Measurements from ENCODE around the gene PLEKHG1. TPM values are rescaled to one million over a fixed set of nuclear protein-coding genes. Genes with fewer than 3 reads are reported as not detected.

The PLEKHG1 gene
- total and polyA plus RNA-seq, 4 donors = 7.7 to 42.0 (median 24.4) TPM

DNA sequence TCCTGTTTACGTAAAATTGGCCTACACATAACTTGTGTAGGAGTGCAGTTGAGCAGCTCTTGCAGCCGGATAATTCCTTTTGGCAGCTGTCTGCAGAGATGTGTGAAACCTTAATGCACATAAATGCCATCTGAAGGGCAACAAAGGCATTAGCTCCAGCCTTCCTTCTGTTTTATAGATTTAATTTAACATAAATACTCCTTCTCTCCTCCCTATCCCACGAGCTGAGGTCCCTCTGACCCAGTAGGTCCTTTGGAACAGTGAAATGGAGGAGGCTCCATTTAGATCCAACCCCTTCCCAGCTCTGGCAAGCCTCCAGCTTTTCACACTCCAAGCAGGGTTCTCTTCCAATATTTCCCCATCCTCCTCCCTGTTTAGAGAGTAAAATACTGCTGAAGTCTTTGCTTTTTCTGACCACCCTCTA is 6.5 kb downstream of the PLEKHG1 start:
- WGBS, 2 donors = 64 to 65% methylated on average over 3 of the region's 3 CpGs
- Histone ChIP-seq H3K9me3 (ENCODE audit: control insufficient read depth in 4 of 4, insufficient read depth in 3 of 4, low read length in 3 of 4) (no peaks in the 10 kb centered on the region), H3K27ac (ENCODE audit: low read depth in 1 of 2, low read length in 1 of 2) (no peak overlapping the region), H3K4me3 (no peak overlapping the region), H3K36me3 (ENCODE audit: control insufficient read depth in 4 of 4, insufficient read depth in 4 of 4, low read length in 4 of 4) (peaks cover 0 to 2% (median 0%) of the 10 kb centered on the region in 4 donors), H3K9ac (ENCODE audit: insufficient read depth in 1 of 2, low read length in 2 of 2) (no peak overlapping the region), H3K27me3 (ENCODE audit: control insufficient read depth in 3 of 3, insufficient read depth in 3 of 3, low read length in 2 of 3) (peaks cover 0 to 6% (median 3%) of the 10 kb centered on the region in 3 donors), H3K4me1 (ENCODE audit: control insufficient read depth in 5 of 5, insufficient read depth in 5 of 5, low read length in 5 of 5) (peaks cover 5 to 27% (median 20%) of the 10 kb centered on the region in 5 donors)
- TF ChIP-seq, protein P1, sequence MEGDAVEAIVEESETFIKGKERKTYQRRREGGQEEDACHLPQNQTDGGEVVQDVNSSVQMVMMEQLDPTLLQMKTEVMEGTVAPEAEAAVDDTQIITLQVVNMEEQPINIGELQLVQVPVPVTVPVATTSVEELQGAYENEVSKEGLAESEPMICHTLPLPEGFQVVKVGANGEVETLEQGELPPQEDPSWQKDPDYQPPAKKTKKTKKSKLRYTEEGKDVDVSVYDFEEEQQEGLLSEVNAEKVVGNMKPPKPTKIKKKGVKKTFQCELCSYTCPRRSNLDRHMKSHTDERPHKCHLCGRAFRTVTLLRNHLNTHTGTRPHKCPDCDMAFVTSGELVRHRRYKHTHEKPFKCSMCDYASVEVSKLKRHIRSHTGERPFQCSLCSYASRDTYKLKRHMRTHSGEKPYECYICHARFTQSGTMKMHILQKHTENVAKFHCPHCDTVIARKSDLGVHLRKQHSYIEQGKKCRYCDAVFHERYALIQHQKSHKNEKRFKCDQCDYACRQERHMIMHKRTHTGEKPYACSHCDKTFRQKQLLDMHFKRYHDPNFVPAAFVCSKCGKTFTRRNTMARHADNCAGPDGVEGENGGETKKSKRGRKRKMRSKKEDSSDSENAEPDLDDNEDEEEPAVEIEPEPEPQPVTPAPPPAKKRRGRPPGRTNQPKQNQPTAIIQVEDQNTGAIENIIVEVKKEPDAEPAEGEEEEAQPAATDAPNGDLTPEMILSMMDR (IDR thresholded peaks at IDR 0.05; ENCODE audit: control extremely low read depth, extremely low read depth) = no peak
- DNase-seq = peak; percentile 89 to 97 (median 97)
- ATAC-seq (ENCODE audit: insufficient read depth, low FRiP score) = no peak

DNA sequence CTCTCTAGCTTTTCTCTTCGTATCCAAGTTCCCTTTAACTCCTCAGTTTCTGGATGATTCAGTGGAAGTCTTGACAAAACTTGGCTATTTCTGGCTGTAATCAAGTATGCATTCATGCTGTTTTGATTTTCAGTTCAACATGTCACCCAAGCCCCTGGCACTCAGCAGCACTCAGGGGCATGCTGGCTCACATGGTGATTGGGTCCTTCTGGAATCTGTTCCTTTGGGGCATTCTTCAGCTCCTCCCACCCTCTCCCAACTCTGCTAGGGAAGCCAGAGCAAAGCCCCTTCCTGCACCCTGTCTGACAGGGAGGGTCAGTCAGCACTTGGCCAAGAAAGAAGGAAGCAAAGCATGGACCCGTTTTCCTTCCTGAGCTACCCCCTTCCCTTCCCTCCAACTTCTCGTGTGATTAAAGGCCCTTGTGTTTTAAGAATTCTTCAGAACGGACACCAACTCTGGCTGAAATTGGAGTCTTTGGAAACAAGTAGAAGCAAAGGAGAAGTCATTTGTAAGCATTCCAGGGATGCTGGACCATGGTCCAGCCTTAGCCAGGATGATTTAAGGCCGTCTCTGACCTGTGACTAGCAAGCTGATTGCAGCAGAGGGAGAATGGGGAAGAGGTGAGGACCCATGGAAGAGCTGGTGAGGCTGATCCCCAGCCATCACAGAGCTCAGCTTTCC is 7.1 kb downstream of the PLEKHG1 start:
- TF ChIP-seq, protein P1 (IDR thresholded peaks at IDR 0.05; ENCODE audit: control extremely low read depth, extremely low read depth) = no peak
- 47 to 59% methylated on average over 5 of the region's 5 CpGs for WGBS, 2 donors
- no peaks in the 10 kb centered on the region for H3K9me3 ChIP-seq (ENCODE audit: control insufficient read depth in 4 of 4, insufficient read depth in 3 of 4, low read length in 3 of 4)
- DNase-seq = no peak
- H3K36me3 ChIP-seq (ENCODE audit: control insufficient read depth in 4 of 4, insufficient read depth in 4 of 4, low read length in 4 of 4) = peaks cover 0 to 2% (median 0%) of the 10 kb centered on the region in 4 donors
- H3K4me1 ChIP-seq (ENCODE audit: control insufficient read depth in 5 of 5, insufficient read depth in 5 of 5, low read length in 5 of 5) = peaks cover 5 to 27% (median 16%) of the 10 kb centered on the region in 5 donors
- peak overlapping the region in 1 of 2 donors; percentile 51 for H3K9ac ChIP-seq (ENCODE audit: insufficient read depth in 1 of 2, low read length in 2 of 2)
- no peak overlapping the region for H3K27ac ChIP-seq (ENCODE audit: low read depth in 1 of 2, low read length in 1 of 2)
- H3K27me3 ChIP-seq (ENCODE audit: control insufficient read depth in 3 of 3, insufficient read depth in 3 of 3, low read length in 2 of 3) = peaks cover 0 to 3% (median 0%) of the 10 kb centered on the region in 3 donors
- H3K4me3 ChIP-seq = no peak overlapping the region
- ATAC-seq (ENCODE audit: insufficient read depth, low FRiP score) = no peak

DNA sequence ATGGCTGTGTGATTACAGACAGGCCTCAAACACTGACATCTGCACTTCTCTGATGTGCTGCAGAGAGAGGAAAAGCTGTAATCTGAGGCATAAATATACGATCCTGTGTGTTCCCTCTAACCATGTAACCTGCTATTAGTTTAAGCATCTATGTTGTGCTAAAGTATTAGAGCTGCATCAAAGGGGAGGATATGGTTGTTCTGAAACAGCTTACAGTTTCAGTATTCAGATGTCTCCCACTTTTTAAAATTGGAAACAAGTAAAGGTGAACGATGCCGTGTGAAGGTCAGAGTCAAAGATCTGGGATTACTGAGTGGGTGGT is 7.6 kb downstream of the PLEKHG1 start:
- Histone ChIP-seq H3K27me3 (ENCODE audit: control insufficient read depth in 3 of 3, insufficient read depth in 3 of 3, low read length in 2 of 3) (no peaks in the 10 kb centered on the region), H3K27ac (ENCODE audit: low read depth in 1 of 2, low read length in 1 of 2) (no peak overlapping the region), H3K4me3 (no peak overlapping the region), H3K4me1 (ENCODE audit: control insufficient read depth in 5 of 5, insufficient read depth in 5 of 5, low read length in 5 of 5) (peaks cover 5 to 27% (median 16%) of the 10 kb centered on the region in 5 donors), H3K9me3 (ENCODE audit: control insufficient read depth in 4 of 4, insufficient read depth in 3 of 4, low read length in 3 of 4) (no peaks in the 10 kb centered on the region), H3K9ac (ENCODE audit: insufficient read depth in 1 of 2, low read length in 2 of 2) (peak overlapping the region in 1 of 2 donors; percentile 51), H3K36me3 (ENCODE audit: control insufficient read depth in 4 of 4, insufficient read depth in 4 of 4, low read length in 4 of 4) (peaks cover 0 to 2% (median 0%) of the 10 kb centered on the region in 4 donors)
- DNase-seq = no peak
- ATAC-seq (ENCODE audit: insufficient read depth, low FRiP score) = no peak
- 85% methylated on average over 3 of the region's 3 CpGs for WGBS, 2 donors
- TF ChIP-seq, protein P1 (IDR thresholded peaks at IDR 0.05; ENCODE audit: control extremely low read depth, extremely low read depth) = no peak
